Measurements from ENCODE around the gene SLC10A2.
A peak's percentile ranks its signal among the peaks of the same experiment; 100 is the strongest.

The SLC10A2 gene

GRCh38 chr13:103018556-103018955 lies 47.7 kb downstream of the SLC10A2 start:
- no peaks in the 10 kb centered on the region for H3K4me1 ChIP-seq (ENCODE audit: control insufficient read depth, insufficient read depth, low read length)
- H3K9me3 ChIP-seq (ENCODE audit: control insufficient read depth in 2 of 2, low read length in 2 of 2), result no peaks in the 10 kb centered on the region
- H3K27ac ChIP-seq (ENCODE audit: low read length), result no peak overlapping the region
- no peaks in the 10 kb centered on the region for H3K27me3 ChIP-seq (ENCODE audit: control insufficient read depth in 1 of 2, insufficient read depth in 2 of 2, low read length in 2 of 2)
- H3K36me3 ChIP-seq (ENCODE audit: control insufficient read depth in 2 of 2, insufficient read depth in 2 of 2, low read length in 2 of 2), result no peaks in the 10 kb centered on the region
- no peak overlapping the region for H3K9ac ChIP-seq (ENCODE audit: low read length in 2 of 2)
- no peak overlapping the region for H3K4me3 ChIP-seq (ENCODE audit: low read length in 2 of 2)

- Histone ChIP-seq H3K4me3 (ENCODE audit: low read length in 2 of 2) (no peak overlapping the region), H3K27me3 (ENCODE audit: control insufficient read depth in 1 of 2, insufficient read depth in 2 of 2, low read length in 2 of 2) (no peaks in the 10 kb centered on the region), H3K9me3 (ENCODE audit: control insufficient read depth in 2 of 2, low read length in 2 of 2) (no peaks in the 10 kb centered on the region), H3K4me1 (ENCODE audit: control insufficient read depth, insufficient read depth, low read length) (no peaks in the 10 kb centered on the region), H3K36me3 (ENCODE audit: control insufficient read depth in 2 of 2, insufficient read depth in 2 of 2, low read length in 2 of 2) (no peaks in the 10 kb centered on the region), H3K9ac (ENCODE audit: low read length in 2 of 2) (no peak overlapping the region), H3K27ac (ENCODE audit: low read length) (no peak overlapping the region)
Observed at GRCh38 chr13:103012646-103013045, 53.6 kb downstream of the SLC10A2 start.

- H3K27me3 ChIP-seq (ENCODE audit: control insufficient read depth in 1 of 2, insufficient read depth in 2 of 2, low read length in 2 of 2), result no peaks in the 10 kb centered on the region
- H3K27ac ChIP-seq (ENCODE audit: low read length), result no peak overlapping the region
- H3K36me3 ChIP-seq (ENCODE audit: control insufficient read depth in 2 of 2, insufficient read depth in 2 of 2, low read length in 2 of 2), result no peaks in the 10 kb centered on the region
- H3K9me3 ChIP-seq (ENCODE audit: control insufficient read depth in 2 of 2, low read length in 2 of 2), result no peaks in the 10 kb centered on the region
- H3K4me3 ChIP-seq (ENCODE audit: low read length in 2 of 2), result no peak overlapping the region
- no peaks in the 10 kb centered on the region for H3K4me1 ChIP-seq (ENCODE audit: control insufficient read depth, insufficient read depth, low read length)
- H3K9ac ChIP-seq (ENCODE audit: low read length in 2 of 2), result no peak overlapping the region
Observed at GRCh38 chr13:103009051-103009840, 57.0 kb downstream of the SLC10A2 start.

GRCh38 chr13:103007427-103007762 lies 58.8 kb downstream of the SLC10A2 start:
- H3K9me3 ChIP-seq (ENCODE audit: control insufficient read depth in 2 of 2, low read length in 2 of 2), result peaks cover 0 to 2% of the 10 kb centered on the region in 2 donors
- no peaks in the 10 kb centered on the region for H3K4me1 ChIP-seq (ENCODE audit: control insufficient read depth, insufficient read depth, low read length)
- no peaks in the 10 kb centered on the region for H3K27me3 ChIP-seq (ENCODE audit: control insufficient read depth in 1 of 2, insufficient read depth in 2 of 2, low read length in 2 of 2)
- no peaks in the 10 kb centered on the region for H3K36me3 ChIP-seq (ENCODE audit: control insufficient read depth in 2 of 2, insufficient read depth in 2 of 2, low read length in 2 of 2)
- no peak overlapping the region for H3K4me3 ChIP-seq (ENCODE audit: low read length in 2 of 2)
- H3K27ac ChIP-seq (ENCODE audit: low read length), result no peak overlapping the region
- H3K9ac ChIP-seq (ENCODE audit: low read length in 2 of 2), result no peak overlapping the region

- no peaks in the 10 kb centered on the region for H3K4me1 ChIP-seq (ENCODE audit: control insufficient read depth, insufficient read depth, low read length)
- H3K27ac ChIP-seq (ENCODE audit: low read length), result no peak overlapping the region
- H3K36me3 ChIP-seq (ENCODE audit: control insufficient read depth in 2 of 2, insufficient read depth in 2 of 2, low read length in 2 of 2), result no peaks in the 10 kb centered on the region
- H3K4me3 ChIP-seq (ENCODE audit: low read length in 2 of 2), result peak overlapping the region in 1 of 2 donors; percentile 35
- H3K9me3 ChIP-seq (ENCODE audit: control insufficient read depth in 2 of 2, low read length in 2 of 2), result peaks cover 0 to 5% of the 10 kb centered on the region in 2 donors
- H3K27me3 ChIP-seq (ENCODE audit: control insufficient read depth in 1 of 2, insufficient read depth in 2 of 2, low read length in 2 of 2), result no peaks in the 10 kb centered on the region
- H3K9ac ChIP-seq (ENCODE audit: low read length in 2 of 2), result no peak overlapping the region
Observed at GRCh38 chr13:103006641-103007426, 59.4 kb downstream of the SLC10A2 start.

GRCh38 chr13:103004661-103005345 lies 61.4 kb downstream of the SLC10A2 start:
- Histone ChIP-seq H3K9ac (ENCODE audit: low read length in 2 of 2) (no peak overlapping the region), H3K27ac (ENCODE audit: low read length) (no peak overlapping the region), H3K36me3 (ENCODE audit: control insufficient read depth in 2 of 2, insufficient read depth in 2 of 2, low read length in 2 of 2) (no peaks in the 10 kb centered on the region), H3K27me3 (ENCODE audit: control insufficient read depth in 1 of 2, insufficient read depth in 2 of 2, low read length in 2 of 2) (no peaks in the 10 kb centered on the region), H3K4me1 (ENCODE audit: control insufficient read depth, insufficient read depth, low read length) (no peaks in the 10 kb centered on the region), H3K4me3 (ENCODE audit: low read length in 2 of 2) (no peak overlapping the region), H3K9me3 (ENCODE audit: control insufficient read depth in 2 of 2, low read length in 2 of 2) (peaks cover 0 to 5% of the 10 kb centered on the region in 2 donors)

GRCh38 chr13:103003631-103004030 lies 62.6 kb downstream of the SLC10A2 start:
- H3K9ac ChIP-seq (ENCODE audit: low read length in 2 of 2), result no peak overlapping the region
- H3K27ac ChIP-seq (ENCODE audit: low read length), result no peak overlapping the region
- no peak overlapping the region for H3K4me3 ChIP-seq (ENCODE audit: low read length in 2 of 2)
- H3K36me3 ChIP-seq (ENCODE audit: control insufficient read depth in 2 of 2, insufficient read depth in 2 of 2, low read length in 2 of 2), result no peaks in the 10 kb centered on the region
- no peaks in the 10 kb centered on the region for H3K4me1 ChIP-seq (ENCODE audit: control insufficient read depth, insufficient read depth, low read length)
- no peaks in the 10 kb centered on the region for H3K27me3 ChIP-seq (ENCODE audit: control insufficient read depth in 1 of 2, insufficient read depth in 2 of 2, low read length in 2 of 2)
- H3K9me3 ChIP-seq (ENCODE audit: control insufficient read depth in 2 of 2, low read length in 2 of 2), result peaks cover 0 to 5% of the 10 kb centered on the region in 2 donors

- H3K36me3 ChIP-seq (ENCODE audit: control insufficient read depth in 2 of 2, insufficient read depth in 2 of 2, low read length in 2 of 2), result no peaks in the 10 kb centered on the region
- no peak overlapping the region for H3K27ac ChIP-seq (ENCODE audit: low read length)
- no peaks in the 10 kb centered on the region for H3K27me3 ChIP-seq (ENCODE audit: control insufficient read depth in 1 of 2, insufficient read depth in 2 of 2, low read length in 2 of 2)
- H3K4me3 ChIP-seq (ENCODE audit: low read length in 2 of 2), result no peak overlapping the region
- peaks cover 0 to 5% of the 10 kb centered on the region in 2 donors for H3K9me3 ChIP-seq (ENCODE audit: control insufficient read depth in 2 of 2, low read length in 2 of 2)
- no peaks in the 10 kb centered on the region for H3K4me1 ChIP-seq (ENCODE audit: control insufficient read depth, insufficient read depth, low read length)
- no peak overlapping the region for H3K9ac ChIP-seq (ENCODE audit: low read length in 2 of 2)
Observed at GRCh38 chr13:103002279-103002678, 63.9 kb downstream of the SLC10A2 start.

- no peaks in the 10 kb centered on the region for H3K36me3 ChIP-seq (ENCODE audit: control insufficient read depth in 2 of 2, insufficient read depth in 2 of 2, low read length in 2 of 2)
- no peaks in the 10 kb centered on the region for H3K4me1 ChIP-seq (ENCODE audit: control insufficient read depth, insufficient read depth, low read length)
- H3K4me3 ChIP-seq (ENCODE audit: low read length in 2 of 2), result no peak overlapping the region
- no peak overlapping the region for H3K27ac ChIP-seq (ENCODE audit: low read length)
- no peaks in the 10 kb centered on the region for H3K27me3 ChIP-seq (ENCODE audit: control insufficient read depth in 1 of 2, insufficient read depth in 2 of 2, low read length in 2 of 2)
- no peak overlapping the region for H3K9ac ChIP-seq (ENCODE audit: low read length in 2 of 2)
- peaks cover 0 to 5% of the 10 kb centered on the region in 2 donors for H3K9me3 ChIP-seq (ENCODE audit: control insufficient read depth in 2 of 2, low read length in 2 of 2)
Observed at GRCh38 chr13:103000157-103000556, 66.1 kb downstream of the SLC10A2 start.

GRCh38 chr13:102999499-102999898 lies 66.7 kb downstream of the SLC10A2 start:
- no peaks in the 10 kb centered on the region for H3K27me3 ChIP-seq (ENCODE audit: control insufficient read depth in 1 of 2, insufficient read depth in 2 of 2, low read length in 2 of 2)
- peaks cover 0 to 5% of the 10 kb centered on the region in 2 donors for H3K9me3 ChIP-seq (ENCODE audit: control insufficient read depth in 2 of 2, low read length in 2 of 2)
- H3K4me1 ChIP-seq (ENCODE audit: control insufficient read depth, insufficient read depth, low read length), result no peaks in the 10 kb centered on the region
- no peak overlapping the region for H3K27ac ChIP-seq (ENCODE audit: low read length)
- H3K9ac ChIP-seq (ENCODE audit: low read length in 2 of 2), result no peak overlapping the region
- no peak overlapping the region for H3K4me3 ChIP-seq (ENCODE audit: low read length in 2 of 2)
- H3K36me3 ChIP-seq (ENCODE audit: control insufficient read depth in 2 of 2, insufficient read depth in 2 of 2, low read length in 2 of 2), result no peaks in the 10 kb centered on the region

Measured in stomach smooth muscle (tissue), 2 donors.